ENCODE data around the gene SPAG16. TPM values are rescaled to one million over a fixed set of nuclear protein-coding genes. Genes with fewer than 3 reads are reported as not detected.
"Not testable (repeated sequence)": the region's sequence is repeated elsewhere in the genome, so short reads cannot be mapped to it uniquely, and the experiment has no call there.

The SPAG16 gene
- total RNA-seq, 1 experiment from 2014 or later, result 16.0 TPM

DNA sequence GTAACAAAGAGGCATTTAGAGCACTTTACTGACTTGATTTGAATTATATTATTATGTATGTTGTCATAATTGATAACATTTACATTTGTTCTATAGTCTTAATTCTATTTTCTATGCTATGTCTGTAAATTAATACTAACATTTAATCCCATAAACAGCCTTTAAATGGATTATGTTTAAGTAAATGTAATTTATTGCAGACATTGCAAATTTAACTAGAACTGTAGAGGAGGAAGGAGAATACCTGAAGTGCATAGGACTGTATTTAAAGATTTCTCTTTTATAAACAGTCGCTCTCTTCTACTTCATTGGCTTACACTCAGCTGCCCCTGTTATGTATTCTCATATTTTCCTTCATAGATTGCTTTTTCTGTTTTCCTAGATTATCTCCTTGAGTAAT lies 92.4 kb downstream of the SPAG16 start:
- DNase-seq (ENCODE audit: low spot score), result no peak
- TF ChIP-seq, protein P1, sequence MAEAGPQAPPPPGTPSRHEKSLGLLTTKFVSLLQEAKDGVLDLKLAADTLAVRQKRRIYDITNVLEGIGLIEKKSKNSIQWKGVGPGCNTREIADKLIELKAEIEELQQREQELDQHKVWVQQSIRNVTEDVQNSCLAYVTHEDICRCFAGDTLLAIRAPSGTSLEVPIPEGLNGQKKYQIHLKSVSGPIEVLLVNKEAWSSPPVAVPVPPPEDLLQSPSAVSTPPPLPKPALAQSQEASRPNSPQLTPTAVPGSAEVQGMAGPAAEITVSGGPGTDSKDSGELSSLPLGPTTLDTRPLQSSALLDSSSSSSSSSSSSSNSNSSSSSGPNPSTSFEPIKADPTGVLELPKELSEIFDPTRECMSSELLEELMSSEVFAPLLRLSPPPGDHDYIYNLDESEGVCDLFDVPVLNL (CRISPR knock-in tag; IDR thresholded peaks at IDR 0.05; ENCODE audit: borderline replicate concordance, low read depth), result no peak
- TF ChIP-seq MYBL2 (CRISPR knock-in tag; IDR thresholded peaks at IDR 0.05), result no peak
- TF ChIP-seq HMGA2 (CRISPR knock-in tag; IDR thresholded peaks at IDR 0.05), result no peak
- no peak for TF ChIP-seq ETV6 (CRISPR knock-in tag; IDR thresholded peaks at IDR 0.05)
- TF ChIP-seq NFE2L1 (CRISPR knock-in tag; IDR thresholded peaks at IDR 0.05), result no peak
- no peak for TF ChIP-seq TEAD4 (CRISPR knock-in tag; IDR thresholded peaks at IDR 0.05)
- no peak for TF ChIP-seq EMX1 (CRISPR knock-in tag; IDR thresholded peaks at IDR 0.05)
- no peak for TF ChIP-seq ZNF219 (CRISPR knock-in tag; IDR thresholded peaks at IDR 0.05; ENCODE audit: borderline replicate concordance)
- no peak for TF ChIP-seq GABPB1 (CRISPR knock-in tag; IDR thresholded peaks at IDR 0.05)
- no peak for TF ChIP-seq NR2C2 (CRISPR knock-in tag; IDR thresholded peaks at IDR 0.05)
- no peaks in the 10 kb centered on the region for H3K4me1 Mint-ChIP-seq
- ChIA-PET CTCF (no interaction called here), POLR2A (no interaction called here)
- peaks cover 19% of the 10 kb centered on the region for H3K9me3 Mint-ChIP-seq
- H3K27ac Mint-ChIP-seq, result no peak overlapping the region
- ATAC-seq, result no peak
- H3K27me3 Mint-ChIP-seq (ENCODE audit: low read depth), result no peaks in the 10 kb centered on the region
- peaks cover 3% of the 10 kb centered on the region; the same call in 1 of the 2 replicates for H3K36me3 Mint-ChIP-seq
- H3K4me3 Mint-ChIP-seq, result no peak overlapping the region

GRCh38 chr2:213407027-213407426 lies 122.8 kb downstream of the SPAG16 start:
- POLR2A ChIA-PET; ATAC-seq; CTCF ChIA-PET; H3K4me3 Mint-ChIP-seq; H3K36me3 Mint-ChIP-seq; H3K4me1 Mint-ChIP-seq; DNase-seq (ENCODE audit: low spot score); H3K27ac Mint-ChIP-seq; H3K27me3 Mint-ChIP-seq (ENCODE audit: low read depth): not testable (repeated sequence)
- H3K9me3 Mint-ChIP-seq, result peaks cover 13% of the 10 kb centered on the region

DNA sequence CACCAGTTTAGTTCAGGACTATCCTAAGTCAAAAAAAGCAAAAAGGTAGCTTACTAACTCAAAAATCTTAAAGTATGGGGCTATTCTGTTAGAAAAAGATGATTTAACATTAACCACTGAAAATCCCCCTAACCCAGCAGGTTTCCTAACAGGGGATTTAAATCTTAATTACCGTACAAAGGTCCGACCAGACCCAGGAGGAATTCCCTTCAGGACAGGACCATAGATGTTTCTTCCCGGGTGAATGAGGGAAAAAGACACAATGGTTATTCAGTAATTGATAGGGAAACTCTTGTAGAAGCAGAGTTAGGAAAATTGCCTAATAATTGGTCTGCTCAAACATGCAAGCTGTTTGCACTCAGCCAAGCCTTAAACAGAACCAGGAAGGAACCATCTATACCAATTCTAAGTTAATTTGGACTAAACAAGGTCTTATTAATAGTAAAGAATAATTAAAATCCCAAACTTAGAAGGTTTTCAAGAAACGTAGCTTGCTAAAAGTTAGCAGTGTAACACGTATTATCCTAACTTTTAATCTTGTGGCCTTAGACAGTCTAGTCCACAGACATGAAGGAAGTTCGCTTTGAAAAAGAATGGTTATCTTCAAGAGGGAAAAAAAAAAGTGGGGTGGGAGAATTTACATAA lies 124.3 kb downstream of the SPAG16 start:
- H3K27me3 Mint-ChIP-seq (ENCODE audit: low read depth); H3K36me3 Mint-ChIP-seq; H3K4me3 Mint-ChIP-seq; H3K27ac Mint-ChIP-seq; ATAC-seq; H3K4me1 Mint-ChIP-seq; CTCF ChIA-PET; H3K9me3 Mint-ChIP-seq; DNase-seq (ENCODE audit: low spot score); POLR2A ChIA-PET: not testable (repeated sequence)

DNA sequence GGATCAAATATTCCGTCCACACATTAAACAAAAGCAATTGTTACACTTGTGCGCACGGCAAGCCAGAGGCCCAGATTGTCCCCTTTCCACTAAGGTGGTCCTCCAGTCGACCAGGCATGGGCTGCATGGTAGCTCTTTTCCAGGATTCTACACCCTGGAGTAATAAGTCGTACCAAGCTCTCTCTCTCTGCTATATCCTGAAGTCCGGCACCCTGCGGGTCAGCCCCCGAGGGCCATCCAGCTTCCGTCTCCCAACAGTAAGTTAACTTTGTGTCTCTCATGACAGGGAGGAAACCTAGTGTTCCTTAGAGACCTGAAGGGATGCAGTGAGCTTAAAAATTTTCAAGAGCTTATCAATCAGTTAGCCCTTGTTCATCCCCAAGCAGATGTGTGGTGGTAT lies 126.4 kb downstream of the SPAG16 start:
- H3K9me3 Mint-ChIP-seq; H3K4me3 Mint-ChIP-seq; H3K27me3 Mint-ChIP-seq (ENCODE audit: low read depth); POLR2A ChIA-PET; H3K4me1 Mint-ChIP-seq; CTCF ChIA-PET; H3K27ac Mint-ChIP-seq; H3K36me3 Mint-ChIP-seq; ATAC-seq; DNase-seq (ENCODE audit: low spot score): not testable (repeated sequence)

DNA sequence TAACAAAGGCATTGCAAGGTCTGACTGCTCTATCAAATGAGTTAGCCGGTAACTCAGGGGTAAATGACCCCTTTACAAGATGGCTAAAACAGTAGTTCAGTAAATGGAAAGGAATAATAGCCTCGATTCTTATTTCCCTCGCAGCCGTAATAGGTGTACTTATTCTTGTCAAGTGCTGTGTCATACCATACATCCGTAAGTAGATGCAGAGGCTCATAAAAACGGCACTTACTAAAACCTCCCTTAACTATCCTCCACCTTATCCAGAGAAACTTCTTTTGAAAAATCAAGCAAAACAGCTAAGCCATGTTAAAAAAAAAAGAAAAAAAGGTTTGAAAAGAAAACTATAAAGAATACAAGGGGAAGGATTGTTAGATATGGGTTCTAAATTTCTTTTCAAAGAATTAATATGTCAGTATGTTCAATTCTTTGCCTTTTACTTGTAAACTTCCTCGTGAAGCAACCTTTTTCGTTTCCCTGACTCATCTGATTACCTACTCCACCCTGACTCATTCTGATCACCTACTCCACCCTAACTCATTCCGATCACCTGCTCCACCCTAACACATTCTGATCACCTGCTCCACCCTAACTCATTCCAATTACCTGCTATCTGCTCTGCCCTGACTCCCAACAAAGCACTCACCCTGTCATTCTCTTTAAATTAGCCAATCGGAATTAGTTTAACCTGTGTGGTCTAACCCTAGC lies 127.5 kb downstream of the SPAG16 start:
- CTCF ChIA-PET, result no interaction called here
- no peak overlapping the region for H3K27ac Mint-ChIP-seq
- POLR2A ChIA-PET, result no interaction called here
- H3K27me3 Mint-ChIP-seq (ENCODE audit: low read depth), result no peaks in the 10 kb centered on the region
- no peaks in the 10 kb centered on the region for H3K9me3 Mint-ChIP-seq
- DNase-seq (ENCODE audit: low spot score) (no peak), ATAC-seq (no peak)
- no peak overlapping the region for H3K4me3 Mint-ChIP-seq
- H3K36me3 Mint-ChIP-seq, result no peaks in the 10 kb centered on the region
- H3K4me1 Mint-ChIP-seq, result peaks cover 9% of the 10 kb centered on the region; the same call in 1 of the 2 replicates
- TF ChIP-seq ZNF281 (CRISPR knock-in tag; IDR thresholded peaks at IDR 0.05) (no peak), ZNF138 (CRISPR knock-in tag; conservative IDR thresholded peaks at IDR 0.05) (no peak), ERG (CRISPR knock-in tag; IDR thresholded peaks at IDR 0.05) (no peak), TCF7 (CRISPR knock-in tag; IDR thresholded peaks at IDR 0.05; ENCODE audit: low read depth) (no peak), PRRX2 (CRISPR knock-in tag; IDR thresholded peaks at IDR 0.05) (no peak), TEAD1 (CRISPR knock-in tag; IDR thresholded peaks at IDR 0.05) (no peak), USF2 (CRISPR knock-in tag; IDR thresholded peaks at IDR 0.05) (no peak)
- TF ChIP-seq, protein P2, sequence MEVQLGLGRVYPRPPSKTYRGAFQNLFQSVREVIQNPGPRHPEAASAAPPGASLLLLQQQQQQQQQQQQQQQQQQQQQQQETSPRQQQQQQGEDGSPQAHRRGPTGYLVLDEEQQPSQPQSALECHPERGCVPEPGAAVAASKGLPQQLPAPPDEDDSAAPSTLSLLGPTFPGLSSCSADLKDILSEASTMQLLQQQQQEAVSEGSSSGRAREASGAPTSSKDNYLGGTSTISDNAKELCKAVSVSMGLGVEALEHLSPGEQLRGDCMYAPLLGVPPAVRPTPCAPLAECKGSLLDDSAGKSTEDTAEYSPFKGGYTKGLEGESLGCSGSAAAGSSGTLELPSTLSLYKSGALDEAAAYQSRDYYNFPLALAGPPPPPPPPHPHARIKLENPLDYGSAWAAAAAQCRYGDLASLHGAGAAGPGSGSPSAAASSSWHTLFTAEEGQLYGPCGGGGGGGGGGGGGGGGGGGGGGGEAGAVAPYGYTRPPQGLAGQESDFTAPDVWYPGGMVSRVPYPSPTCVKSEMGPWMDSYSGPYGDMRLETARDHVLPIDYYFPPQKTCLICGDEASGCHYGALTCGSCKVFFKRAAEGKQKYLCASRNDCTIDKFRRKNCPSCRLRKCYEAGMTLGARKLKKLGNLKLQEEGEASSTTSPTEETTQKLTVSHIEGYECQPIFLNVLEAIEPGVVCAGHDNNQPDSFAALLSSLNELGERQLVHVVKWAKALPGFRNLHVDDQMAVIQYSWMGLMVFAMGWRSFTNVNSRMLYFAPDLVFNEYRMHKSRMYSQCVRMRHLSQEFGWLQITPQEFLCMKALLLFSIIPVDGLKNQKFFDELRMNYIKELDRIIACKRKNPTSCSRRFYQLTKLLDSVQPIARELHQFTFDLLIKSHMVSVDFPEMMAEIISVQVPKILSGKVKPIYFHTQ (CRISPR knock-in tag; IDR thresholded peaks at IDR 0.05), result no peak
